Dedifferentiated amniotic fluid mesenchymal stem cell (primary cell): ENCODE data around the gene TPSB2.

Experiments
- DNase-seq: peaks from one replicate; pipeline ENCODE4 v3.0.0-alpha.2; 2016; ENCODE audit errors: extremely low spot score

Gene TPSB2

DNA sequence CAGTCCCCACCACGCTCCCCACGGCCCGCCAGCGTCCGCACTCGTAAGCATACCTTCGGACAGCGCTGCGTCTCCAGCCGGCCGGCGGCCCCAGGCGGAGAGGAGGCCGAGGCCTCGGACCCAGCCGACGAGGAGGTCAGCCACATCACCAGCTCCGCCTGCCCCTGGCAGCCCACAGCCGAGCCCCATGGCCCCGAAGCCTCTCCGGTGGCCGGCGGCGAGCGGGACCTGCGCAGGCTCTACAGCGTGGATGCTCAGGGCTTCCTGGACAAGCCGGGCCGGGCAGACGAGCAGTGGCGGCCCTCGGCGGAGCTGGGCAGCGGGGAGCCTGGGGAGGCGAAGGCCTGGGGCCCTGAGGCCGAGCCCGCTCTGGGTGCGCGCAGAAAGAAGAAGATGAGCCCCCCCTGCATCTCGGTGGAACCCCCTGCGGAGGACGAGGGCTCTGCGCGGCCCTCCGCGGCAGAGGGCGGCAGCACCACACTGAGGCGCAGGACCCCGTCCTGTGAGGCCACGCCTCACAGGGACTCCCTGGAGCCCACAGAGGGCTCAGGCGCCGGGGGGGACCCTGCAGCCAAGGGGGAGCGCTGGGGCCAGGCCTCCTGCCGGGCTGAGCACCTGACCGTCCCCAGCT lies 9.8 kb downstream of the TPSB2 start:
- DNase-seq: no peak

DNA sequence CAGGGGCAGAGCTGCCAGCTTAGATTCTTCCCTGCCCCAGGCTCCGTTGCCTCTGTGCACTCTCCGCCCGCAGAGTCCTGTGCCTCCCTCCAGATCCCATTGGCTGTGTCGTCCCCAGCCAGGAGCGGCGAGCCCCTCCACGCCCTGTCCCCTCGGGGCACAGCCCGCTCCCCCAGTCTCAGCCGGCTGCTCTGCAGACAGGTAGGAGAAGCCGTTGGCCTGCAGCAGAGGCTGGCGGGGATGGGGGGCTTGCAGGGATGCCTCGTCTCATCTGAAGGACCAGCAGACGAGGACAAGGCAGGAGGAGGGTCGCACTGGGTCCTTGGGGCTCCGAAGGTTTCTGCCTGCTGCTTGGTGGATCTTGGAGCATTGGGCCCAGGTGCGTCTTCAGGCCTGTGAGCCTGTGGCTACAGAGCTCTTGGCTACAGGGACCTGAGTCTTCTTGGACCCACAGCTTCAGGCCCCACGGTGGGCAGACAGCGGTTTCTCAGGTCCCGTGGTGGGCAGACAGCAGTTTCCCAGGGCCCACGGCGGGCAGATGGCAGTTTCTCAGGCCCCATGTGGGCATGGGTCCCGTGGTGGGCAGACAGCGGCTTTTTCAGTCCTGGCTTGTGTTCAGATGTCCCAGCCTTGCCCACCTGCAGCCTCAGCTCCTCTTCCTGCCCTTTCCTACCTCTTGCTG lies 10.9 kb downstream of the TPSB2 start:
- no peak for DNase-seq

DNA sequence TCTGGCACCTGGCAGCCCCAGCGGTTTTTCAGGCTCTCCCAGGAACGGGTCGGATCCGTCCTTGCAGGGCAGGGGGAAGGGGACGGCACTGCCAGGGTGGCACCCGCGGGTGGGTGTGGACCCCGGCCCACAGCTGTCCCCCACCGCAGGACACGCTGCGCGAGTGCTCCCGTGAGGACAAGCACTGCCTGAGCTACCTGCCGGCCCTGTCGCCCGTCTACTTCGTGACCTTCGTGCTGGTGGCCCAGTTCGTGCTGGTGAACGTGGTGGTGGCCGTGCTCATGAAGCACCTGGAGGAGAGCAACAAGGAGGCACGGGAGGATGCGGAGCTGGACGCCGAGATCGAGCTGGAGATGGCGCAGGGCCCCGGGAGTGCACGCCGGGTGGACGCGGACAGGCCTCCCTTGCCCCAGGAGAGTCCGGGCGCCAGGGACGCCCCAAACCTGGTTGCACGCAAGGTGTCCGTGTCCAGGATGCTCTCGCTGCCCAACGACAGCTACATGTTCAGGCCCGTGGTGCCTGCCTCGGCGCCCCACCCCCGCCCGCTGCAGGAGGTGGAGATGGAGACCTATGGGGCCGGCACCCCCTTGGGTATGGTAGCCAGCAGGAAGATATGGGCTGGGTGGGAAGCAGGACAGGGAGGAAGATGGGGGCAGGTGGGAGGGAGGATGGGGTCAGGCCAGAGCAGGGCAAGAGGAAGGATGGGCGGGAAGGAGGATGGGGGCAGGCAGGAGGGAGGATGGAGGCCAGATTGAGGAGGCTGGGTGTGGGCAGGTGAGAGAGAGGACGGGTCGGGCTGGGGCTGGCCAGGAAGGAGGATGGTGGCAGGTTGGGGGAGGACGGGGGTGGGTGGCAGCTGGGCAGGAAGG lies 11.7 kb downstream of the TPSB2 start:
- no peak for DNase-seq

DNA sequence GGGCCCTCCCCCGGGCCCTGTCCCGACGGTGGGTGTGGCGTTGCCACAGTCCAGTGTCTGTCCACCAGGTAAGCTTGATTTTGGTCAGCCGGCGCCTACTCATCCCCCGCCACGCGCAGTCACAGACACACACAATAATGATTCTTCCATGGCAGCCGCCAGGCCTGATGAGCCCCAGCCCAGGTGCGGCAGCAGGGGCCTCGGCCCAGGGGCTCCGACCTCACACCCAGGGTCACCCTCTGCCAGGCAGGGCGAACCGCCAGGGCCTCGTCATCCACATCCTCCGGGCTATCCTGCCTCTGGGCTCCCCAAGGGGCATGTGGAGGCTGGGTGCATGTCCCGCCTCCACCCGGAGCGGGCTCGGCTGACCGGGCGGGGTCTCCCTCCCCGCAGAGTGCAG lies 12.5 kb downstream of the TPSB2 start:
- DNase-seq: no peak

DNA sequence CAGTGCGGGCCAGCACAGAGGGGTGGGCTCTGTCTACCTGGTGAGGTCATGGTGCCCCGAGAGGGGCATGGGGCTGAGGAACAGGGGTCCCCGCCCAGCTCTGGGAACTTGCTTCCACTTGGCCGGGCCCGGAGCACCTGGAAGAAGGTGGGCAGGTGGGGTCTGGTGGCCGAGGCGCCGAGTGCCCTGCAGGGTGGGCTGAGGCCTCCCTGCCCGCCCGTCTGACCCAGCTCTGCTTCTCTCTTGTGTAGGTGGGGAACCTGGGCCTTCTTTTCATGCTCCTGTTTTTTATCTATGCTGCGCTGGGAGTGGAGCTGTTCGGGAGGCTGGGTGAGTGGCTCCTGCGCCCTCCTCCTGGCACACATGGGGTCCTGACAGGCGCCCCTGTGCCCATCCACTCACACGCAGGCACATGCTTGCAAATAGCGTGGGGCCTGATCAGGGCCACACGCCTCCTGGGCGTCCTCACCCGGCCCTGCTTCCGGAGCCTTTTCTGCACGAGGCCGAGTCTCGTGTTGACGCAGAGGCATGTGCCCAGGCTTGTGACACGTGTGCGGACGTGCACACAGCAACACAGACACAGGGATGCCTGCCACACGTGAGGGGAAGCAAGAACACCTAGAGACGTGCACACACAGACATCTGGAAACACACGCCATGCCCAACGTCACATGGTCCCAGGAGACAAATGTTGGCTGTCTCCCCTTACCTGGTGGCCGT lies 13.1 kb downstream of the TPSB2 start:
- DNase-seq: no peak

DNA sequence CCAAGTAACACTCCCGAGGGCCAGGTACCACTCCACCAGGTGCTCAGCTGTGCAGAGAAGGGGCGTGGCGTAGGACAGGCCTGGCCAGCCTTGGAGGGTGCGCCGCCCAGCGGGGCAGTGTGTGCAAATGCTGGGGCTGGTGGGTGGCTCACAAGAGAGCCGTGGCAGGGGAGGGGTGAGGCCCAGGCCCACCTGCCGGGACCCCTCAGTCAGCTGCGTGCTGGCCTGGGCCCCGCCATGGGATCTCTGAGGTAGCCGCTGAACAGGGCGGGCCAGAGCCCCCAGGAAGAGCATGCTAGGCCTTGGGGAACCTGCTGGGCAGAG lies 13.7 kb downstream of the TPSB2 start:
- DNase-seq: no peak

DNA sequence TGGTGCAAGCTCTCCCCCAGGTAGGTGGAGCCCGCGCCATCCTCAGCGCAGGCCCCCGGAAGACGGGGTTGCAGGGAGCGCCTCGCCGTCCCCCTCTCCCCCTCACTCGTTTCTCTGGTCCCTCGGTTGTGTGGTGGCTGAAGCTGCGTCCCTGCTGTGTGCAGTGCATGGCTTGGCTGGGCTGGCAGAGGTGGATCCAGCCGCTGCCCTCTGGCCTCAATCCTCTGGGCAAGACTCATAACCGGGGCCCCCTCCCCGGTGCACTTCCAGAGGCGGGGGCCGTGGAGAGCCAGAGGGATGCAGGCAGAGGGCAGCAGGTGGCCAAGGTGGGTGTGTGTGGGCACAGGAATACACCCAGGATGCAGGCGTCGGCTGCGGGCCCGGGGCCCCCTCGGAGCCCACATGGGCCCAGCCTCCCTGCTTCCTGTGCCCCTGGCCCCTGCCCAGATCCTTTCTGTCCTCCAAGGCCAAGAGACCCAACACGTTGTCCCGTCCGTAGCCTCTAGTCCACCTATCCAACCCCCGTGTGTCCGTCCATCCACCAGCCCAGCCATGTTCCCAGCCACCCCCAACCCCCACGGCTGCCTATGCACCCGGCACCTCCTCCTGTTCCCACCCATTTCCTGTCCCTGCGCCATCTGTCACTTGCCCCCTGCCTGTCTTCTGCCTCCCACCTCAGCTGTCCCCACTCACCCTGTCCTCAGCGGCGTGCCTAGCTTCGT lies 14.2 kb downstream of the TPSB2 start:
- DNase-seq: no peak

DNA sequence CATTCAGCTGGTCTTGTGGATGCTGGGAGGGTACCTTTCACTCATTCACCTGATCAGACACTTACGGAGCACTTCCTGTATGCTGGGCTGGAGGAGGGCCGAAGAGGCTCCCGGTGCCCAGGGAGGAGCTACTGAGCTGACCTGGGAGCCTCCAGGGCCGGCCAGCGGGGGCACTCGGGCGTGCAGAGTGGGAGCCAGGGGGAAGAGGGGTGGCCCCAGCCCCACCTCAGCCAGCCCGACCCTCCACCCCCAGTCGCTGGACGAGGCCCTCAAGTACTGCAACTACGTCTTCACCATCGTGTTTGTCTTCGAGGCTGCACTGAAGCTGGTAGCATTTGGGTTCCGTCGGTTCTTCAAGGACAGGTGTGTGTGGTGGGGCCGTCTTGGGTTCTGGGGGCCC lies 15.3 kb downstream of the TPSB2 start:
- DNase-seq: no peak

DNA sequence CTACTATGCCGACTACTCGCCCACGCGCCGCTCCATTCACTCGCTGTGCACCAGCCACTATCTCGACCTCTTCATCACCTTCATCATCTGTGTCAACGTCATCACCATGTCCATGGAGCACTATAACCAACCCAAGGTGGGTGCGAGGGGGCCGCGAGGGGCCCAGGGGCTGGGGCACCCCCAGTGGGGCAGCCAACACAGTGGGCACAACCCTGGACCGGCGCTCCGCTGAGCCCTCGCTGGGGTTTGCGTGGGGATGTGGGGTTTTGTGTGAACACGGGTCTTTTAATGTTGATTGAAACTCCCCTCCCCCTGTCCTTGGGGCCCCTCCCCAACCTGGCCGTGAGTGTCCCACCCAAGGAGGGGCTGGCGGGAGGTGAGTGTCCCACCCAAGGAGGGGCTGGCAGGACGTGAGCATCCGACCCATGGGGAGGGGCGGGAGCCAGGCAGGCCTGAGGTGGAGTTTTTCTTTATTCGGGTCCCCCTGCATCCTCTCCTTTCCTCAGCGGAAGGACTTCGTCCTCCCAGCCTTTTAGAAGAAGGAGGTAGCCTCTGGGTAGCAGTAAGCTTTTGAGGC lies 16.1 kb downstream of the TPSB2 start:
- DNase-seq: no peak

DNA sequence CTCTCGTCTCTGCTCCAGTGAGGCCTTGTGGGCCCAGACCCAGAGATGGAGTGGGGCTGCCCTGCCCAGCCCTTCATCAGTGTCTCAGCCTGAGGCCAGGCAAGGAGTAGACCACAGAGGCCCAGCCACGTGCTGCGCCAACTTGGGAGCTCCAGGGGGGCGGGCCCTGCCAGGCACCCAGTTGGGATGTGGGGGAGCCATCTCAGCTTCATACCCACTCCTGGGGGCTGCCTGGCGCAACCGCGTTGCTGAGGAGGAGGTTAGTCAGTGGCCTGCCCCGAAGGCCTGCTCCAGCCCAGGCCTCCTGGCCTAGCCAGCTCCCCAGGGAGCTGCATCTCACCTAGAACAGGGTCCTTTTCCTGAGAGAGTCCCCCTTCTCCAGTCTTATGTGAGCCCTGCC lies 16.8 kb downstream of the TPSB2 start:
- DNase-seq: no peak

DNA sequence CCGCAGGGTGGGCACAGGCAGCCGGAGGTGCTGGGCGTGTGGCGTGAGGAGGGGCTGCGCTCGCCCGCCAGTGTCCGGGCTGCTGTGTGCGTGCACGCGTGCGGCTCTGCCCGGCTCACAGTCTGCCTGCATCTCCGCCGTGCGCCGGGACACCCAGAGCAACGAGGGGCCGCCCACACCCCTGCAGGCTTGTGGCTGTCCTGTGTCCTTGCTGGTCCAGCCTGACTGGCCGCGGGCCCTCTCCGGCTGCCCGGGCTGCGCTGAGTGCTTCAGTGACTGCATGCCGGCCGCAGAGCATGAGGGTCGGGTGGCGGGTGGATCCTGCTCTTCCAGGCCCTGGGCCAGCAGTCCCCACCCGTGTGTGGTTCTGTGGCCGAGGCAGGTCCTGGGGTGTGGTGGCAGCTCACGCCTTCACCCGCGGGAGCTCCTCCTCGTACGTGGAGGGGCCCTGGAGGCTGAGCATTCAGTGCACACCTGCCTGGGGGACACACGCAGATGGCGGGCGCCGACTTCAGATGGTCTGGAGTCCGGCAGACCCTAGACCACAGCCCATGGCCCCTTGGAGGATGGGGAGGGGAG lies 17.3 kb downstream of the TPSB2 start:
- DNase-seq: no peak

DNA sequence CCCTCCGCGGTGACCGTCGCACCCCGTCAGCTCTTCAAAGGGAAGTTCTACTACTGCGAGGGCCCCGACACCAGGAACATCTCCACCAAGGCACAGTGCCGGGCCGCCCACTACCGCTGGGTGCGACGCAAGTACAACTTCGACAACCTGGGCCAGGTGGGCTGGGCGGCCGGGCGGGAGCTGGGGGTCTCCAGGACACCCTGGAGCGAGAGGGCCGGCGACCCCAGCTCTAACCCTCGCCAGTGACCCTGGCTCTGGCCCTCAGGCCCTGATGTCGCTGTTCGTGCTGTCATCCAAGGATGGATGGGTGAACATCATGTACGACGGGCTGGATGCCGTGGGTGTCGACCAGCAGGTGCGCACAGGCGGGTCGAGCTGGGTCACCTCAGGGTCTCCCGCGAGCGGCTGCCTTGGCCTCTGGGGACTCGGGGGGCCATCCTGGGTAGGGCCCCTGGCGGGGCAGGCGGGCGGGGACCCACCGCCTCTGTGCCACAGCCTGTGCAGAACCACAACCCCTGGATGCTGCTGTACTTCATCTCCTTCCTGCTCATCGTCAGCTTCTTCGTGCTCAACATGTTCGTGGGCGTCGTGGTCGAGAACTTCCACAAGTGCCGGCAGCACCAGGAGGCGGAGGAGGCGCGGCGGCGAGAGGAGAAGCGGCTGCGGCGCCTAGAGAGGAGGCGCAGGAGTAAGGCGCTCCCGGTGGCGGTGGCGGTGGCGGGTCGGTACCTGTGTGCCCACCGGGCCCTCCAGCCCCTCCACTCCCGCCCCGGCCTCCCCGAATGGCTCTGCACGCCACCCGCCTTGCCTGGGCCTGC lies 18.3 kb downstream of the TPSB2 start:
- no peak for DNase-seq

DNA sequence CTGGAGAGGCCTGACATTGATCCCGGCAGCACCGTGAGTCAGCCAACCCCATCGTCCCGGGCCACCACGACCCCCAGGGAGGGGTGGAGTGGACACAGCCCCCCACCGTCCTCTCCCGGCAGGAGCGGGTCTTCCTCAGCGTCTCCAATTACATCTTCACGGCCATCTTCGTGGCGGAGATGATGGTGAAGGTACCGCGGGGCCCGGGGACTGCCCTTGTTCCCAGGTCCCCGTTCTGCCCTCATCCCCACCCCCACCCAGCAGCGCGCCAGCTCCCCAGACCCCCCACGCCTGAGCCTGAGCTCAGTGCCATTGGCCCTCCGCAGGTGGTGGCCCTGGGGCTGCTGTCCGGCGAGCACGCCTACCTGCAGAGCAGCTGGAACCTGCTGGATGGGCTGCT lies 19.5 kb downstream of the TPSB2 start:
- DNase-seq: no peak

DNA sequence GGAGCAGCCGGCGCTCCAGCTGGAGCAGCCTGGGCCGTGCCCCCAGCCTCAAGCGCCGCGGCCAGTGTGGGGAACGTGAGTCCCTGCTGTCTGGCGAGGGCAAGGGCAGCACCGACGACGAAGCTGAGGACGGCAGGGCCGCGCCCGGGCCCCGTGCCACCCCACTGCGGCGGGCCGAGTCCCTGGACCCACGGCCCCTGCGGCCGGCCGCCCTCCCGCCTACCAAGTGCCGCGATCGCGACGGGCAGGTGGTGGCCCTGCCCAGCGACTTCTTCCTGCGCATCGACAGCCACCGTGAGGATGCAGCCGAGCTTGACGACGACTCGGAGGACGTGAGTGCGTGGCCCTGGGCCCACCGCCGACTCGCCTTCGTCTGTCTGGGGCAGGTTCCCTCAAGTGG lies 20.9 kb downstream of the TPSB2 start:
- no peak for DNase-seq

DNA sequence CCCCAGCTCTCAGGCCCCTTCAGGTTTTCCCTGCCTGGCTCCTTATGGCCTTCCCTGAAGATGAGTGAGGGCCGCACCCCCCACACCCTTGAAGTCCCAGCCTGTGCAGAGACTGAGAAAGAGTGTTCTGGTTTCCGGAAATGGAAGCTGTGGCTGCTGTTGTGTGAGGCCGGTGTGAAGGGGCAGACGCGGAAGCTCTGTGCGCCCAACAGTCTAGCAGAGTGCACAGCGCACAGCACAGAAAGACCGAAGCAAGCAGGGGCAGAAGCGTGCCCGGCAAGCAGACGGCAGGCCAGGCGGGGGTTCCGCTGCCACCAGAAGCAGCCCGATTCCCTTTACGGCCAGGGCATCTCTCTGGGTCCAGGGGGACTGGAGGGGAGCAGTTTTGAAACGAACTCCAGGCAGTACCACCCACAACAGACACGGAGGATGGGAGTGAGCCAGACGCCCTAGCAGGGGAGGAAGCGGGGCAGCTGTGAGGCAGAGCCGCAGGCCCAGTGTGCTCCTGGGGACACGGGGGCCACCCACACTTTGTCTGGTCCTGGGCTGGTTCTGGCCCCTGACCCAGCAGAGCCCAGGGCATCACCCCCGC lies 21.6 kb downstream of the TPSB2 start:
- no peak for DNase-seq

DNA sequence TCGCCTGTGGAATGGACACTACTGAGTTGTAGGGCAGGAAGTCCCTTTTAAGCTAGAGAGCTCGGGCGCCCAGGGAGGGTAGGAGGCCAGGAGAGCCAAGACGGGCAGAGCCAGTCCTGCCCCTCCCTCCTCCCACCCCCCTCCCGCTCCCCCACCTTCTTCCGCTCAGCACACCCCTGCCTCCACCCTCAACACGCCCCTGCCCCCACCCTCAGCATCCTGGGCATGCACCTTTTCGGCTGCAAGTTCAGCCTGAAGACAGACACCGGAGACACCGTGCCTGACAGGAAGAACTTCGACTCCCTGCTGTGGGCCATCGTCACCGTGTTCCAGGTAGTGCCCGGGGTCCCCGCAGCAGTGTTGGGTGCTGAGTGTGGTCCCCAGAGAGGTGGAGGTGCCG lies 23.2 kb downstream of the TPSB2 start:
- DNase-seq: no peak

DNA sequence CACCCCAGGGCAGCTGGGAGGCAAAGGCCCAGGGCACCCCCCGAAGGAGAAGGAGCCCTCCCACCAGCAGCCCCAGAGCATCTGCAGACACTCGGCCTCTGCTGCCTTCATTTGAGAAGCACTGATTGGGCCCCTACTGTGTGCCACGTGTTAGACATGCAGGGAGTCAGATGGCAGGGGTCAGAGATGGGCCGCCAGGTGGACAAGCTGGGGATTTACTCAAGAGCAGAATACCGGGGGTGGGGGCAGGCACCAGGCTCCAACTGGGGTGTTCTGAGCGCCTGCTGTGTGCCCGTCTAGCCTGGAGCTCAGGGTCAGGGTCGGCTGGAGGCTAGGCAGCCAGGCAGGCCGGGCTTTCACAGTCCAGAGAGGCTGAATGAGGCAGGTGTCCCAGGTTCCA lies 23.7 kb downstream of the TPSB2 start:
- no peak for DNase-seq

DNA sequence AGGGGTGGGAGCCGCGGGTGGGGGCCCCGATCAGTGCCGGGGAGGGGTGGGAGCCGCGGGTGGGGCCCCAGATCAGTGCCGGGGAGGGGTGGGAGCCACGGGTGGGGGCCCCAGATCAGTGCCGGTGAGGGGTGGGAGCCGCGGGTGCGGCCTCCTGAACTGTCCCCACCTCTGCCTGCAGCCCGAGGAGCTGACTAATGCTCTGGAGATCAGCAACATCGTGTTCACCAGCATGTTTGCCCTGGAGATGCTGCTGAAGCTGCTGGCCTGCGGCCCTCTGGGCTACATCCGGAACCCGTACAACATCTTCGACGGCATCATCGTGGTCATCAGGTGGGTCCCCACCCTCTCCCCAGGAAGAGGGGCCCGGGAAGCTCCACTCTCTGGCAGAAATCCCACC lies 25.1 kb downstream of the TPSB2 start:
- no peak for DNase-seq

DNA sequence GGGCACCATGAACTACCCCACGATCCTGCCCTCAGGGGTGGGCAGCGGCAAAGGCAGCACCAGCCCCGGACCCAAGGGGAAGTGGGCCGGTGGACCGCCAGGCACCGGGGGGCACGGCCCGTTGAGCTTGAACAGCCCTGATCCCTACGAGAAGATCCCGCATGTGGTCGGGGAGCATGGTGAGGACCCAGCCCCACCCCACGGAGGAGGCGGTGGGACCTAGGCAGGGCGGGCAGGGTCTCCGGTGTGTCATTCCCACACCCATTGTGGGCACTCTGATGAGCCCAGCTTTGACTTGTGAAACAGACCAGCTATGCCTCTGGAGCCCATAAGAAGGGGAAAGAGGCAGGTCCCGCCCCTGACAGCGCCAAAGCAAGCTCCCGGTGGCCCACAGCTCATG lies 27.7 kb downstream of the TPSB2 start:
- DNase-seq: no peak

DNA sequence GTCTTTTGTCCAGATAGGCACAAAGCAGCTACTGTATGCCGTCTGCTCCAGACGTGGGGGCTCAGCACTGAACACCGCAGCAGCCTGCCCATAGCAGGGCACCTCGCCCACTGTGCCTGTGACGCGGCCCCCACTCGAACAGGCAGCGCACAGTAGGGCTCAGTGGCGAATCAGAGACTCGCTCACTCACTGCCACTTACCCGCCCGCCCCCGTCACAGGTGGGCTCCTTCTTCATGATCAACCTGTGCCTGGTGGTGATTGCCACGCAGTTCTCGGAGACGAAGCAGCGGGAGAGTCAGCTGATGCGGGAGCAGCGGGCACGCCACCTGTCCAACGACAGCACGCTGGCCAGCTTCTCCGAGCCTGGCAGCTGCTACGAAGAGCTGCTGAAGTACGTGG lies 28.5 kb downstream of the TPSB2 start:
- no peak for DNase-seq
